ENCODE measurements around the gene WFDC6. TPM values are rescaled to one million over a fixed set of nuclear protein-coding genes. Genes with fewer than 3 reads are reported as not detected.
"Not testable (repeated sequence)": the region's sequence is repeated elsewhere in the genome, so short reads cannot be mapped to it uniquely, and the experiment has no call there.

Gene WFDC6
- total RNA-seq, 2 donors from 2014 or later, result not detected

GRCh38 chr20:45578231-45578630 is 38.9 kb upstream of the WFDC6 start:
- no peak for DNase-seq
- H3K27me3 Mint-ChIP-seq (ENCODE audit: insufficient read depth), result no peaks in the 10 kb centered on the region
- H3K9ac ChIP-seq (ENCODE audit: extremely low read depth, low read length, poor library complexity, severe bottlenecking), result no peak overlapping the region
- H3K4me1 Mint-ChIP-seq, result peaks cover 21% of the 10 kb centered on the region
- H3K36me3 ChIP-seq (ENCODE audit: control insufficient read depth, insufficient read depth, low read length), result no peaks in the 10 kb centered on the region
- no CpG with 5 or more reads among the region's 1 CpG for WGBS, 2 experiments (ENCODE audit: insufficient coverage in 1 of 2, insufficient read length in 1 of 2)
- TF ChIP-seq, protein P1, sequence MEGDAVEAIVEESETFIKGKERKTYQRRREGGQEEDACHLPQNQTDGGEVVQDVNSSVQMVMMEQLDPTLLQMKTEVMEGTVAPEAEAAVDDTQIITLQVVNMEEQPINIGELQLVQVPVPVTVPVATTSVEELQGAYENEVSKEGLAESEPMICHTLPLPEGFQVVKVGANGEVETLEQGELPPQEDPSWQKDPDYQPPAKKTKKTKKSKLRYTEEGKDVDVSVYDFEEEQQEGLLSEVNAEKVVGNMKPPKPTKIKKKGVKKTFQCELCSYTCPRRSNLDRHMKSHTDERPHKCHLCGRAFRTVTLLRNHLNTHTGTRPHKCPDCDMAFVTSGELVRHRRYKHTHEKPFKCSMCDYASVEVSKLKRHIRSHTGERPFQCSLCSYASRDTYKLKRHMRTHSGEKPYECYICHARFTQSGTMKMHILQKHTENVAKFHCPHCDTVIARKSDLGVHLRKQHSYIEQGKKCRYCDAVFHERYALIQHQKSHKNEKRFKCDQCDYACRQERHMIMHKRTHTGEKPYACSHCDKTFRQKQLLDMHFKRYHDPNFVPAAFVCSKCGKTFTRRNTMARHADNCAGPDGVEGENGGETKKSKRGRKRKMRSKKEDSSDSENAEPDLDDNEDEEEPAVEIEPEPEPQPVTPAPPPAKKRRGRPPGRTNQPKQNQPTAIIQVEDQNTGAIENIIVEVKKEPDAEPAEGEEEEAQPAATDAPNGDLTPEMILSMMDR (conservative IDR thresholded peaks at IDR 0.05), result no peak
- no peaks in the 10 kb centered on the region for H3K9me3 ChIP-seq (ENCODE audit: control insufficient read depth, low read length)
- H3K4me1 ChIP-seq (ENCODE audit: control insufficient read depth, insufficient read depth, low read length), result peaks cover 3% of the 10 kb centered on the region
- H3K27me3 ChIP-seq (ENCODE audit: control insufficient read depth, insufficient read depth, low read length, poor library complexity, severe bottlenecking), result no peaks in the 10 kb centered on the region
- no peak overlapping the region for H3K4me3 Mint-ChIP-seq
- no peak overlapping the region for H3K4me3 ChIP-seq (ENCODE audit: low read length)
- peaks cover 2% of the 10 kb centered on the region for H3K36me3 Mint-ChIP-seq (ENCODE audit: low read depth)
- peak overlapping the region; percentile 77 for H3K27ac Mint-ChIP-seq
- H3K27ac ChIP-seq (ENCODE audit: low read depth, low read length), result peak overlapping the region; percentile 78
- H3K9me3 Mint-ChIP-seq, result peaks cover 6% of the 10 kb centered on the region

DNA sequence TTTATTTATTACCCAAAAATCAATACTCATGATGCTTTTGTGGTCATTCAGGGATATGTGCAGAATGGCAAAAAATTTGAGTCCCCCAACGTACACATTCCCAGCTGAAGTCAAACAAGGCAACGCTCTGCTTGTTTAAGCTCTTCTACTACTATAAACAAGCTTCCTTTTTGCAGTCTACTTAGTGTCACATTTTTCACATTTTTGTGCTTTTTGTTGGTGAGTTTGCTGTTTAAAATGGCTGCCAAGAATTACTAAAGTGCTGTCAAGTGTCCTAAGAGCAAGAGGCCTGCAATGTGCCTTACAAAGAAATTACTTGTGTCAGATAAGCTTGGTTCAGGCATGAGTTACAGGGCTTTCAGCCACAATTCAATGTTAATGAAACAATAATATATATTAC is 37.7 kb upstream of the WFDC6 start:
- H3K4me3 Mint-ChIP-seq, result no peak overlapping the region
- Histone ChIP-seq H3K36me3 (ENCODE audit: control insufficient read depth, insufficient read depth, low read length) (no peaks in the 10 kb centered on the region), H3K27me3 (ENCODE audit: control insufficient read depth, insufficient read depth, low read length, poor library complexity, severe bottlenecking) (no peaks in the 10 kb centered on the region), H3K27ac (ENCODE audit: low read depth, low read length) (no peak overlapping the region), H3K9ac (ENCODE audit: extremely low read depth, low read length, poor library complexity, severe bottlenecking) (no peak overlapping the region), H3K4me1 (ENCODE audit: control insufficient read depth, insufficient read depth, low read length) (no peaks in the 10 kb centered on the region), H3K9me3 (ENCODE audit: control insufficient read depth, low read length) (no peaks in the 10 kb centered on the region), H3K4me3 (ENCODE audit: low read length) (no peak overlapping the region)
- H3K27me3 Mint-ChIP-seq (ENCODE audit: insufficient read depth), result no peaks in the 10 kb centered on the region
- H3K27ac Mint-ChIP-seq, result no peak overlapping the region
- peaks cover 17% of the 10 kb centered on the region for H3K4me1 Mint-ChIP-seq
- DNase-seq, result no peak
- peaks cover 4% of the 10 kb centered on the region for H3K36me3 Mint-ChIP-seq (ENCODE audit: low read depth)
- 76% methylated on average over 2 of the region's 2 CpGs; no CpG with 5 or more reads in 1 of the 2 experiments for WGBS, 2 experiments (ENCODE audit: insufficient coverage in 1 of 2, insufficient read length in 1 of 2)
- TF ChIP-seq, protein P1 (conservative IDR thresholded peaks at IDR 0.05), result no peak
- H3K9me3 Mint-ChIP-seq, result peaks cover 13% of the 10 kb centered on the region

DNA sequence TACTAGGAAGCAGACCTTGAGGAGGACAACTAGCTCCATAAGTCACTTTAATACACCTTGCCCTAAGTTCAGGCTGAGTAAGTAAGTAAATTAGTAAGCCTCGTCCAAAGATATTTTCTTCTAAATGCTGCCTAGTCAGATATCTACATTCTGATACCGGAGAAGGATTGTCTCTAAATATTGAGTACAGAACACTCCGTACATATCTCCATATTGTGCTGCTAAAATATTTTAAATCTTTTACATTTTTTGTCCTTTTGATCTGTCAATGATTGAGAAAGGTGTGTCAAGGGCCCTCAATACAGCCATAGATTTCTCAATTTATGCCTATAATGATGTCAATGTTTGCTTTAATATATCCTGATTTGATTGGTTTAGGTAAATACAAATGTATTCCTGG is 36.6 kb upstream of the WFDC6 start:
- no peak overlapping the region for H3K27ac ChIP-seq (ENCODE audit: low read depth, low read length)
- H3K36me3 ChIP-seq (ENCODE audit: control insufficient read depth, insufficient read depth, low read length), result no peaks in the 10 kb centered on the region
- H3K4me3 Mint-ChIP-seq, result no peak overlapping the region
- 100% methylated on average over 1 to 2 of the region's 3 CpGs for WGBS, 2 experiments (ENCODE audit: insufficient coverage in 1 of 2, insufficient read length in 1 of 2)
- H3K27ac Mint-ChIP-seq, result no peak overlapping the region
- no peak overlapping the region for H3K4me3 ChIP-seq (ENCODE audit: low read length)
- H3K36me3 Mint-ChIP-seq (ENCODE audit: low read depth), result peaks cover 4% of the 10 kb centered on the region
- H3K4me1 Mint-ChIP-seq, result peaks cover 11% of the 10 kb centered on the region
- DNase-seq, result no peak
- H3K9me3 Mint-ChIP-seq, result peaks cover 13% of the 10 kb centered on the region
- H3K4me1 ChIP-seq (ENCODE audit: control insufficient read depth, insufficient read depth, low read length), result no peaks in the 10 kb centered on the region
- H3K9me3 ChIP-seq (ENCODE audit: control insufficient read depth, low read length), result no peaks in the 10 kb centered on the region
- H3K9ac ChIP-seq (ENCODE audit: extremely low read depth, low read length, poor library complexity, severe bottlenecking), result no peak overlapping the region
- H3K27me3 ChIP-seq (ENCODE audit: control insufficient read depth, insufficient read depth, low read length, poor library complexity, severe bottlenecking), result no peaks in the 10 kb centered on the region
- no peaks in the 10 kb centered on the region for H3K27me3 Mint-ChIP-seq (ENCODE audit: insufficient read depth)
- TF ChIP-seq, protein P1 (conservative IDR thresholded peaks at IDR 0.05), result no peak

GRCh38 chr20:45569650-45570049 is 30.4 kb upstream of the WFDC6 start:
- not testable (repeated sequence) for H3K4me1 Mint-ChIP-seq; H3K4me3 Mint-ChIP-seq; H3K4me1 ChIP-seq (ENCODE audit: control insufficient read depth, insufficient read depth, low read length); H3K4me3 ChIP-seq (ENCODE audit: low read length); H3K9ac ChIP-seq (ENCODE audit: extremely low read depth, low read length, poor library complexity, severe bottlenecking); H3K36me3 Mint-ChIP-seq (ENCODE audit: low read depth); H3K27me3 Mint-ChIP-seq (ENCODE audit: insufficient read depth); H3K27ac ChIP-seq (ENCODE audit: low read depth, low read length); H3K36me3 ChIP-seq (ENCODE audit: control insufficient read depth, insufficient read depth, low read length); H3K9me3 ChIP-seq (ENCODE audit: control insufficient read depth, low read length); DNase-seq; H3K27ac Mint-ChIP-seq; H3K27me3 ChIP-seq (ENCODE audit: control insufficient read depth, insufficient read depth, low read length, poor library complexity, severe bottlenecking)
- 80 to 92% methylated on average over 1 of the region's 1 CpG for WGBS, 2 experiments (ENCODE audit: insufficient coverage in 1 of 2, insufficient read length in 1 of 2)
- H3K9me3 Mint-ChIP-seq, result peaks cover 11% of the 10 kb centered on the region

All from endodermal cell (in vitro differentiated cells).